HG03025 (cell line): Measurements from ENCODE around the gene MAPK8IP2.
"Not testable (repeated sequence)": the region's sequence is repeated elsewhere in the genome, so short reads cannot be mapped to it uniquely, and the experiment has no call there.

Experiments used
- ATAC-seq: cut with Tn5 transposase; IDR thresholded peaks from one replicate; pipeline ENCODE4 v1.9.1; 2021; ENCODE audit warnings: mild to moderate bottlenecking, moderate library complexity; ENCODE audit not compliant: unreplicated experiment, low FRiP score

Gene MAPK8IP2

DNA sequence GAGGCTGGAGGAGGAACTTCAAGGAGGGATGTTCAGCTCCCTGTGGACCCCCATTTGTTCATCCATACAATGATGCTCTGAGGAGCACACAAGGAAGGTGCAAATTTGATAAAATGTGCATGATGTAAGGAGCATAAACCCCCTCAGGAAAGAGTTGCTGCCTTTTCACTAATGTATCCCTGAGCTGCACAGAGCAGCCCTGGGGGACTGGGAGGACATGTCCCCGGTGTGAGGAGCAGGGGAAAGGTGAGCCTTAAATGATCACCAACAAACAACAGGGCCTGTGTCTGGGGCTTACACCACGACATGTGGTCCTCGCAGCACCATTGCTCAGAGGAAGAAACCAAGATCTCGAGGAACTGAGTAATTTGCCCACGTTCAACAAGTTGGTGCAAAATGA lies 3.5 kb upstream of the MAPK8IP2 start:
- ATAC-seq: no peak

DNA sequence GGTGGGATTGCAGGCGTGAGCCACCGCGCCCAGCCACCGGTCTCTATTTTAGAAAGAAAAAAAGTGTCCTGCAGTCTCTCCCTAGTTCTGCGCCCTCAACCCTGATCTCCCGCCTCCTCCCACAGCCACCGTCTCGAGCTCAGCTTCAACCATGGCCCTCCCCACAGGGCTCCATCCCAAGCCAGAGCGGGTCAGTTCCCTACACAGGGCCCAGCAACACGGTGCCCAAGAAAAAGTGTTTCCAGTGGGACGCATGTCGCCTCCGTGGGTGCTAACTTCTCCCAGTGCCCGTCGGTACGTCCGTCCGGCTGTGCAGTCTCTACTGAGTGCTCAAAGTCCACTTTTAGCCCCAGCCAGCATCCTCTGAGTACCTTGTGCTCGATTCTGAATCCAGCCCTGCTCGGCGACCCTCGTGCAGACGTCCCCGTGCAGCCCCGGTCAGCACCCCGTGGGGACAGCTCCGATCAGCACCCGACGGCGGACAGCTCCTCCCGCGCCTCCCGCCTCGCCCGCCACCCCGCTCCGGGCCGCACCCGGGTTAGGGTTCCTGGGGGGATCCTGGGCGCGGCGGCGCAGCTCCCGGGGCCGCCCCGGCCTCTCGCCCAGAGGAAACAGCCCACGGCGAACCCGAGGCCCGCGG lies 657 bp upstream of the MAPK8IP2 start:
- ATAC-seq: no peak

GRCh38 chr22:50600967-50601668 lies 525 bp downstream of the MAPK8IP2 start:
- no peak for ATAC-seq

- ATAC-seq: no peak
Observed at GRCh38 chr22:50601669-50602337, 1.2 kb downstream of the MAPK8IP2 start.

GRCh38 chr22:50602338-50602700 lies 1.7 kb downstream of the MAPK8IP2 start:
- no peak for ATAC-seq

GRCh38 chr22:50603511-50604255 lies 3.1 kb downstream of the MAPK8IP2 start:
- no peak for ATAC-seq

DNA sequence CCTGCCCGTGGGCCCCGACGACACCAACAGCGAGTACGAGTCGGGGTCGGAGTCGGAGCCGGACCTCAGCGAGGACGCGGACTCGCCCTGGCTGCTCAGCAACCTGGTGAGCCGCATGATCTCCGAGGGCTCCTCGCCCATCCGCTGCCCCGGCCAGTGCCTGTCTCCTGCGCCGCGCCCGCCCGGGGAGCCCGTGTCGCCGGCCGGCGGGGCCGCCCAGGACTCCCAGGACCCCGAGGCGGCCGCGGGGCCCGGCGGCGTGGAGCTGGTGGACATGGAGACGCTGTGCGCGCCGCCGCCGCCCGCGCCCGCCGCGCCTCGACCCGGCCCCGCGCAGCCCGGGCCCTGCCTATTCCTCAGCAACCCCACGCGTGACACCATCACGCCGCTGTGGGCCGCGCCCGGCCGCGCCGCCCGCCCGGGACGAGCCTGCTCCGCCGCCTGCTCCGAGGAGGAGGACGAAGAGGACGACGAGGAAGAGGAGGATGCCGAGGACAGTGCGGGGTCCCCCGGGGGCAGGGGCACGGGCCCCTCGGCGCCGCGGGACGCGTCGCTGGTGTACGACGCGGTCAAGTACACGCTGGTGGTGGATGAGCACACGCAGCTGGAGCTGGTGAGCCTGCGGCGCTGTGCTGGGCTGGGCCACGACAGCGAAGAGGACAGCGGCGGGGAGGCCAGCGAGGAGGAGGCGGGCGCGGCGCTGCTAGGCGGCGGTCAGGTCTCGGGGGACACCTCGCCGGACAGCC lies 3.8 kb downstream of the MAPK8IP2 start:
- ATAC-seq: no peak

DNA sequence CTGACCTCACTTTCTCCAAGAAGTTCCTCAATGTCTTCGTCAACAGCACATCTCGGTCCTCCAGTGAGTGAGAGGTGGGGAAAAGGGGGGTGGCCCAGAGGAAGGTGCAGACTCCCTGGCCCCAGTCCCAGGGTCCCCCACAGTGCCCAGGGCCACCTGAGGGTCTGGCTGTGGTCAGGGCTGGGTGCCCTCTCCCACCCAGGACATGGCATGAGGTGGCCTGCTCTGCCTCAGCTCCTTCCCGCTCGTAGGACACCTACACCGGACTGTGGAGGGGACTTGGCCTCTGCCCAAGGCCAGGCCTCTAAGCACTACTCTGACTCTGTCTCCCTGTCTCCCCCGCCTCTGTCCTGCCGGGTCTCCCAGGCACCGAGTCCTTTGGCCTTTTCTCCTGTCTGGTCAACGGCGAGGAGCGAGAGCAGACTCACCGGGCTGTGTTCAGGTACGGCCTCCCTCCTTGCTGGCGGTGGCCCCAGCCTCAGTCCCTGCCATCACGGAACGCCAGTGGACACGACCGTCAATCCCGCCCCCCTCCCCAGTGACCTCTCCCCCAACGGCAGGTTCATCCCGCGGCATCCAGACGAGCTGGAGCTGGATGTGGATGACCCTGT lies 4.5 kb downstream of the MAPK8IP2 start:
- ATAC-seq: no peak

- no peak for ATAC-seq
Observed at GRCh38 chr22:50605613-50606074, 5.1 kb downstream of the MAPK8IP2 start.

GRCh38 chr22:50606165-50606945 lies 5.8 kb downstream of the MAPK8IP2 start:
- no peak for ATAC-seq

DNA sequence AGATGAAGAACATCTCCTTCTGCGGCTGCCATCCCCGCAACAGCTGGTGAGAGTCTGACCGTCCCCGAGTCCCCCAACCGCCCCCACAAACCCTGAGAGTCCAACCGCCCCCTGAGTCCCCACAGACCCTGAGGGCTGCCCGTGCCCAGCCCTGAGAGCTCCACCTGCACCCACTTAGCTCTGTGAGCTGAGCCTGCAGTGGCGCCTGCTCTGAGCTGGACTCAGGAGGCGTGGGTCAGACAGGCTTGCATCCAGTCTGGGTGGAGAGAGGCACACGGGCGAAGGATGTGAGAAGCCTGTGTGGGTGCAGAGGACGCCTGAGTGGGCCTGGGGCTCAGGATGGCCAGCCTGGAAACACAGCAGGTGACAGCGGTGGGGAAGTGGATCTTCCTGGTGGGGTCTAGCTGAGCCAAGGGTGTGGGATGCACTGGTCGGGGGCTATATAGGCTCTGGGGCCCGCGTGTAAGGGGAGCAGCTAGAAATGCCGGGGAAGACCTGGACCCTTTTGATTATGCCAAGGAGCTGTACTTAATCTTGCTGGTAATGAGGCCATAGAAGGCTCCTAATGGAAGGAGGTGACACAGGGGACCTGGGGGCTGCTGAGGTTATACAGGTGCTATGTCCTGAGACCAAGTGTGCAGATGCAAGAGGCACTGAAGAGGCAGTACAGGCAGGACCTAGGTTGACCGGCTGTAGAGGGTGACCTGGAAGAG lies 6.5 kb downstream of the MAPK8IP2 start:
- ATAC-seq: no peak

DNA sequence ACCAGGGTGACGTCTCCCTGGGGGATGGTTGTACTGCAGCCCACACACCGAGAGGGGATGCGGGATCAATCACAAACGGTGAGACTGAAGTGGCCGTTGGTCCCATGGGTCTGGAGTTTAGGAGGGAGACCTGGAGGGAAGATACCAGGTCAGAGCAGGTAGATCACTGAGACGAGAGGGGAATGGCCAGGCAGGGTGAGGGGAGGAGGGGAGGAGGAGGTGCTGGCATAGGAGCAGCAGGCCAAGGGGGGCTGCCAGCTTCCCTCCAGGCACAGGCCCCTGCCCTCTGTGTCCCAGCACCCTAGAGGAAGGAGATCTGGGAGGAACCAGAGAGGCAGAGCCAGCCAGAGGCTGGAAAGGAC lies 7.0 kb downstream of the MAPK8IP2 start:
- no peak for ATAC-seq

DNA sequence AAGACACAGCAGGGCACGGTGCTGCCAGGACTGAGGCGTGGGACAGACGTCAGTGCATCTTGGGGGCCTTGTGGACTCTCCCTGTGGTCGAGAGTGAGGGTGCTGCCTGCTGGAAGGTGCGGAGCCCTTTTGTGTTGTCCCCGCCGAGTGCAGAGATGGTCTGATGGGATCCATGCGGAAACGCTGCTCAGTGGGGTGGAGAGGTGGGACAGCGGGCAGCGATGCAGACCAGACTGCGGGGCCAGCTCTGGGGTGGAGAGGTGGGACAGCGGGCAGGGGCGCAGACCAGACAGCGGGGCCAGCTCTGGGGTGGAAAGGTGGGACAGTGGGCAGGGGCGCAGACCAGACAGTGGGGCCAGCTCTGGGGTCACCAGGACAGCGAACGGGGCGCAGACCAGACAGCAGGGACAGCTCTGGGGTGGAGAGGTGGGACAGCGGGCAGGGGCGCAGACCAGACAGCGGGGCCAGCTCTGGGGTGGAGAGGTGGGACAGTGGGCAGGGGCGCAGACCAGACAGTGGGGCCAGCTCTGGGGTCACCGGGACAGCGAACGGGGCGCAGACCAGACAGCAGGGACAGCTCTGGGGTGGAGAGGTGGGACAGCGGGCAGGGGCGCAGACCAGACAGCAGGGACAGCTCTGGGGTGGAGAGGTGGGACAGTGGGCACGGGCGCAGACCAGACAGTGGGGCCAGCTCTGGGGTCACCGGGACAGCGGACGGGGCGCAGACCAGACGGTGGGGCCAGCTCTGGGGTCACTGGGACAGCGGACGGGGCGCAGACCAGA lies 7.7 kb downstream of the MAPK8IP2 start:
- not testable (repeated sequence) for ATAC-seq

- no peak for ATAC-seq
Observed at GRCh38 chr22:50608996-50609395, 8.4 kb downstream of the MAPK8IP2 start.

DNA sequence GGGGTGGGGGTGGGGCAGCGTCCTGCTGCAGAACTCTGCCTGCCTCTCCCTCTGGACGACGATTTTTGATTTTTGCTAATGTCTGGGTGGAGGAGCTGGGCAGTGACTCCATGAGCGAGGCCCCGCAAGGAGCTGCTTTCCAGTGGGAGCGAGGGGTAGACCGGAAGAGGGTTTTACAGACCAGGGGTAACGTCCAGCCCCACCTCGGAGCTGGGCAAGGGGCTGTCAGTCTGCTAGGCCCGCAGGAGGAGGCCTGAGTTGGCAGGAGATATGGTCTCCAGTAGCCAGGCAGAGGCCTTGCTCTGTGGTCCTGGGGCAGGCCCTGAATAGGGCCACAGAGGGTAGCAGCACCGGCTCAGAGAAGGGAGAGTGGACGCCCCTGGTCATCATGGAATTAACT lies 9.0 kb downstream of the MAPK8IP2 start:
- ATAC-seq: no peak

DNA sequence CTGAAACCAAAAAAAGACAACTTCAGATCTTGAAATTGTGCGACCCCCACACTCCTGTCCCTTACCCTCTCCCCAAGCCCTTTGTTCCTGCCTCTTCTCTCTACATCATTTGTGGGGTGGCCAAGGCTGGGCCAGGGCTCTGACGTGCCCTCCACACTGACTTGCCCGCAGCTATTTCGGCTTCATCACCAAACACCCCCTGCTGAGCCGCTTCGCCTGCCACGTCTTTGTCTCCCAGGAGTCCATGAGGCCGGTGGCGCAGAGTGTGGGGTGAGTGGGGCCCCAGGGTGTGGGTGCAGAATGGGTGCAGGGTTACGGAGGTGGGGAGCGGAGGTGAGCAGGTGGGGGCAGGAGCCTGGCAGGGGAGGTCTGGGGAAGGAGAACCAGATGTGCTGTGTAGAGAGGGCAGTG lies 9.5 kb downstream of the MAPK8IP2 start:
- ATAC-seq: no peak

DNA sequence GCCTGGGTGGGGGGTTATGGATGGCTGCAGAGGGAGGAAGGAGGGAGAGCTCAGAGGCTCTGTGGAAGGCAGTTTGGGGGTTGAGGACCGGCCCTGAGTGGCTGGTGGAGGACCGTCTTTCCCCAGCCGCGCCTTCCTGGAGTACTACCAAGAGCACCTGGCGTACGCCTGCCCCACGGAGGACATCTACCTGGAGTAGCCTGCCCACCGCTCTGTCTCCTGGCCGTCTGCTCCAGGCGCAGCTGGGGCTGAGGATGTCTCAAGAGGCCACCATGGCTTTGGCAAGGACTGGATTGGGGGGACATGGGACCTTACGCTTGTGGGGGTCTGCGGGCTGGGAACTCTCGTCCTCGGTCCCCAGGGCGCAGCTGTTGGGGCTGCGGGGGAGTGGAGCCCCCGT lies 10.0 kb downstream of the MAPK8IP2 start:
- no peak for ATAC-seq
